ENCODE measurements around the gene AMBRA1.

DNA sequence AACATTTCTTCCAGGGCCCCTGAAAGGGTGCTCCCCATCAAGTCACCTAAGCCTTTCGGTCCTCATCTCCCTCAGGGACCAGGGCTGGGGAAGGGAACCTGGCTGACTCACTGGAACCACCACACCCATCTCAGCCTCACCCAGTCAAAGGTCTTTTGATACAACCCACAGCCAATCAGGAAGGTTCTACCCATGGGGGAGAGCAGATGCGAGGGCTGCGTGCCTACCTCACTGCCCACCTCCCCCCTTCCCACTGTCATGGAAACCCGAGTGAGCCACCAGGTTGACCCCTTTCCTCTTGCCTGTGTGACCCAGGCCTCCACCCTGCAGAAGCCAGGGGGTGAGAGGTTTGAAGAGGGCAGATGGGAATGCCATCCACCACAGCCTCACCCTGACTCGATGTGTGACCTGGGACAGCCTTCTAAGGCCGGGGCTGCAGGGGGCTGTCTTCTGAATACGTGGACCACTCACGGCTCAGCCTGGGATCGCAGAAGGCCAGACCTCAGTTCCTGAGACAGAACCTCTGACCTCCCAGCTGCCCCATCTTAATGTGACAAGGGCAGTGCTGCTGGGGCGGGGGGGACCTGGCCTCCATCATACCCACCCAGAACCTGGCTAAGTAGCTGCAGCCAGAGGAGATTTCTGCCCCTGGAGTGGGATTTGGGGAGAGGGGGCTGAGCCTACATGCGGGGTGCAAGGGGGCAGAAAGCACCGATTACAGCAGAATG lies 209.7 kb downstream of the AMBRA1 start:
- TF ChIP-seq, protein P1, sequence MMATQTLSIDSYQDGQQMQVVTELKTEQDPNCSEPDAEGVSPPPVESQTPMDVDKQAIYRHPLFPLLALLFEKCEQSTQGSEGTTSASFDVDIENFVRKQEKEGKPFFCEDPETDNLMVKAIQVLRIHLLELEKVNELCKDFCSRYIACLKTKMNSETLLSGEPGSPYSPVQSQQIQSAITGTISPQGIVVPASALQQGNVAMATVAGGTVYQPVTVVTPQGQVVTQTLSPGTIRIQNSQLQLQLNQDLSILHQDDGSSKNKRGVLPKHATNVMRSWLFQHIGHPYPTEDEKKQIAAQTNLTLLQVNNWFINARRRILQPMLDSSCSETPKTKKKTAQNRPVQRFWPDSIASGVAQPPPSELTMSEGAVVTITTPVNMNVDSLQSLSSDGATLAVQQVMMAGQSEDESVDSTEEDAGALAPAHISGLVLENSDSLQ (IDR thresholded peaks at IDR 0.05), result no peak
- TF ChIP-seq SP1 (IDR thresholded peaks at IDR 0.05) (no peak), ELF4 (IDR thresholded peaks at IDR 0.05) (no peak), FOXA1 (IDR thresholded peaks at IDR 0.05) (no peak), BHLHE40 (IDR thresholded peaks at IDR 0.05; ENCODE audit: borderline replicate concordance) (no peak), TARDBP (IDR thresholded peaks at IDR 0.05) (no peak), LEF1 (IDR thresholded peaks at IDR 0.05; ENCODE audit: borderline replicate concordance) (no peak), NFRKB (IDR thresholded peaks at IDR 0.05) (no peak), CTBP1 (IDR thresholded peaks at IDR 0.05; ENCODE audit: borderline replicate concordance) (no peak), HDGF (IDR thresholded peaks at IDR 0.05; ENCODE audit: borderline replicate concordance) (no peak), FOXM1 (IDR thresholded peaks at IDR 0.05; ENCODE audit: borderline replicate concordance) (no peak), SUZ12 (IDR thresholded peaks at IDR 0.05) (no peak), ZNF384 (IDR thresholded peaks at IDR 0.05) (no peak)

Data from HEK293T (cell line).